ENCODE measurements around the gene PRIM2.
"Not testable (repeated sequence)": the region's sequence is repeated elsewhere in the genome, so short reads cannot be mapped to it uniquely, and the experiment has no call there.

The PRIM2 gene

DNA sequence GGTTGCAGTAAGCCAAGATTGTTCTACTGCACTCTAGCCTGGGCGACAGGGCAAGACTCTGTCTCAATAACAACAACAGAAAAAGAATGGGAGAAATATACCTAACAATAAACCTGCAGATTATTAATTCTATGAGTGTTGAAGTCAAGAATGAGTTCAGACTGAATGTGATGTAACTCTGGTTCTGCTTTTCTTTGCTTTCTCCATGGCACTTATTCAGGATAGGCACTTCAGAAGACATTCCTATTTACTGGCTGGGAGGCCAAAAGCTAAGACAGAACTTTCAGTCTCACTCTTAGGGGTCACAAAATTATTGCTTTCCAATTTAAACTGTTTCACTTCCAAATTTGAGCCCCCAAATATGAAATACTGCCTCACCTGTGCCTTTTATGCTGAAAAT, 15.7 kb upstream of the PRIM2 start:
- Mint-ChIP-seq H3K9me3 (no peaks in the 10 kb centered on the region), H3K27ac (no peak overlapping the region), H3K27me3 (peaks cover 8% of the 10 kb centered on the region), H3K36me3 (ENCODE audit: low read depth) (no peaks in the 10 kb centered on the region), H3K4me3 (no peak overlapping the region), H3K4me1 (ENCODE audit: low read depth) (no peaks in the 10 kb centered on the region)
- DNase-seq = no peak

DNA sequence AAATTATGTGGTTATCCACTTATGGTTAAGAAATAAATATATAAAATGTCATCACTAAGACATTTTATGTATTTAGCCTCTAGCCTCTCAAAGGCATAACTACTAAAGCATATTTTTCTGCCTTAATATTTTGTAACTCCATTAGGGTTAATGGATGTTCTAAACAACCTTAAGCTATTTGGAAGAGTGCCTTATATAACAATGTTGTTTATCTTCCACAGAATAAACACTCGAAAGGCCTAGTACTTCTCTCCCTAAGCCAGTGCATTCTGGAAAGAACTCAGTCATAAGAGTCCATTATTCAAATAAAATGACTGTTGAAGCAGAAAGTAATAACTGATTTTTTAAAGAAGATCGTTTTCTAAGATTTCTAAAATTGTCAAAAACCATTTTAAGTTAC, 15.0 kb upstream of the PRIM2 start:
- DNase-seq = no peak
- no peak overlapping the region for H3K27ac Mint-ChIP-seq
- H3K4me1 Mint-ChIP-seq (ENCODE audit: low read depth) = no peaks in the 10 kb centered on the region
- H3K36me3 Mint-ChIP-seq (ENCODE audit: low read depth) = no peaks in the 10 kb centered on the region
- no peak overlapping the region for H3K4me3 Mint-ChIP-seq
- no peaks in the 10 kb centered on the region for H3K9me3 Mint-ChIP-seq
- peaks cover 10% of the 10 kb centered on the region for H3K27me3 Mint-ChIP-seq

DNA sequence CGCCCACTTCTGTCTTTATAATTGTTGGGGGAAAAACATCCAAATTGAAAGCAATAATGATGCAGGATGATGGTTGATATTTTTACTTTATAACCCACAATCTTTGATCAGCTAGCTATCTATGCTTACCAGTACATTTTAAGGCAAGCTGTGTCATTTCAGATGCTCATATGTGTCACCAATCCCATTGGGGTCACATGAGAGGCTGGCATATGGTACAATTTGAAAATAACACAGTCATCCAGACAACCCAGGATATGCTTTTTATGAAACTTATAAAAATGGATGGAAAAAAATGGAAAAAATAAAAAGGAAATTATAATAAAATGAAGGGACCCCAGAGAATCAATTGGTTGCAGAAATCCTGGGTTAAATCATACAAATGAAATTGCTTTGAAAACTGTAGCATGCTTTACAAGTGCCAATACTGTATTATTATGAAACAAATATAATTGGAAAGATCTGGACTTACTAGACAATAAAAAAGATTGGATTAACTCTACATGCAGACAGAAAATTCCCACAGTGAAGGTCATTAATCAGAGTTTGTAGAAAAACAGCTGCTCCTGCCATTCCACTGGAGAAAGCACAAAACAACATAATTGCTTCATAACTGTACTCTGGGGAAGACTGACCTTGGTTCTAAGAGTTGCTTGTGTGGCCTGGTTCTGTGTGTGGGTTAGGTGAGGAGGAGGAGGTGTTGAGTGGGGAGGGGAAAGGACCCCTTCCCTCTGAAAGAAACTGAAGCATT, 13.3 kb upstream of the PRIM2 start:
- no peak overlapping the region for H3K4me3 Mint-ChIP-seq
- H3K27me3 Mint-ChIP-seq = peaks cover 16% of the 10 kb centered on the region
- no peaks in the 10 kb centered on the region for H3K4me1 Mint-ChIP-seq (ENCODE audit: low read depth)
- no peak for DNase-seq
- H3K9me3 Mint-ChIP-seq = no peaks in the 10 kb centered on the region
- H3K36me3 Mint-ChIP-seq (ENCODE audit: low read depth) = no peaks in the 10 kb centered on the region
- no peak overlapping the region for H3K27ac Mint-ChIP-seq

DNA sequence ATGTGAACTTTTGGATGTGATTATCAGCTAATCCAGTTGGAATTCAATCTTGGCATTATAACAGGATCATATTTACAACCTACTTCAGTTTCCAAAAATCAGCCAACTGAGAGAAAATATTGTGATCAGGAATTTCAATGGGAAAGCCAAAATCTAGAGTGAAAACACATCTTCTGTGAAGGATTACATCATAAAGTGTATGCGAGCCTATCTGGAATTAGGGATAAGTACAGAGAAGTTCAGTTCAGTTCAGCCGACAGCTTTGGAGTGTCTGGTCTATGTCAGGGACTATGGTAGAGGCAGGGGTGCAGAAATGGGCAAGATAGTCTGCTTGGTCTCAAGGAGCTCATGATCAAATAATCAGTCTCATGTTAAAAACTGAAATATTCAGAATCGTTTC, 12.3 kb upstream of the PRIM2 start:
- Mint-ChIP-seq H3K27ac (no peak overlapping the region), H3K4me3 (no peak overlapping the region), H3K9me3 (no peaks in the 10 kb centered on the region), H3K27me3 (peaks cover 19% of the 10 kb centered on the region), H3K4me1 (ENCODE audit: low read depth) (no peaks in the 10 kb centered on the region), H3K36me3 (ENCODE audit: low read depth) (no peaks in the 10 kb centered on the region)
- no peak for DNase-seq

DNA sequence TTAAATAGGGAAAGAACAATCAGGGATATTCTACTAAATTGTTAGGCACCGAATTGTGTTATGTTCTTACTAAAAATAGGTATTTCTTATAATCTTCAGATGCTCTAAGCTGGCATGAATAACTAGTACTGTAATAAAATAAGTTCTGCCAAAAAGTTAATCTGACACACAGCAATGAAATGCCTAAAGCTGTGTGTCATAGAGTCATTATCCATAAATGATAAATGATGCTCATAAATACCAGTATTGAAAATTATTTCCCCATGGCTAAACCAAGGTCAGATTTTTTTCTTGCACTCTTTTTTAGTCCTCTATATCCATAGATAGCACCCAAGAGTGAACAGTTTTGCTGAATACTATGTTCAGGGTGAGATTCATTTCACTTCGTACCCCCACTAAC, 11.7 kb upstream of the PRIM2 start:
- DNase-seq = no peak
- Mint-ChIP-seq H3K27me3 (peaks cover 22% of the 10 kb centered on the region), H3K9me3 (no peaks in the 10 kb centered on the region), H3K27ac (no peak overlapping the region), H3K36me3 (ENCODE audit: low read depth) (no peaks in the 10 kb centered on the region), H3K4me1 (ENCODE audit: low read depth) (no peaks in the 10 kb centered on the region), H3K4me3 (no peak overlapping the region)

DNA sequence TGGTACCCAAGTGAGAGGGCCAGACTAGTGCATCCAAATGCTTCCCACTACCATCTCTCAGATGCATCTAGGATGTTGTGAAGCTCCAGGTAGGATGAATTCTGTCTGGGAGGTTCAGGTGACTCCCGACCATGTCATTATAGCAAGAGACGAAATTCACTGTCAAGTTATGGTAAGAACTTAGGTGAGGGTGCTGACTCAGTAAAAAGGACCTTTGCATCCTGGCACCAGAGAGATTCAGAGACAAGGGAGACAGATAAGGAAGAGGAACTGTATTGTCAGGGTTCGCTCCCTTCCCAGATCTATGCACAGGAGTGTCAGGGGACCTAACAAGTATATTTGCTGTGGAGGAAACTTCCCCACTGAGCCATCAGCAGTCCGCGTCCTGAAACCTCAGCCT, 11.2 kb upstream of the PRIM2 start:
- Mint-ChIP-seq H3K36me3 (ENCODE audit: low read depth) (no peaks in the 10 kb centered on the region), H3K9me3 (no peaks in the 10 kb centered on the region), H3K27ac (no peak overlapping the region), H3K4me3 (no peak overlapping the region), H3K27me3 (peaks cover 22% of the 10 kb centered on the region), H3K4me1 (ENCODE audit: low read depth) (no peaks in the 10 kb centered on the region)
- no peak for DNase-seq

DNA sequence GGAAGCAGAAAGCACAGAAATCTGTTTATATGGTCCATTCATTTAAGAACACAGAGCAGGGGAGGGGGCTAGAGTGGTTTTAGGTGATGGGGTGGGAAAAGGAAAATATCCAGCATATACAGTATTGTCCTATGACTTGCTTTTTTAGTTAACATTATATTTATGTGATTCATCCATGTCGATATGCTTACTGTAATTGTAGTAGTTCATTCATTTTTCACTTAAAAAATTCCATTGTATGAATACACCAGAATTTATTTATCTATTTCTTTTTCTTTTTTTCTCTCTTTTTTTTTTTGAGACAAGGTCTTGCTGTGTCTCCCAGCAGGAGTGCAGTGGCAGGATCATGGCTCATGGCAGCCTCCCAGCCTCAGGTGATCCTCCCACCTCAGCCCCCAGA, 9.6 kb upstream of the PRIM2 start:
- no peaks in the 10 kb centered on the region for H3K4me1 Mint-ChIP-seq (ENCODE audit: low read depth)
- H3K36me3 Mint-ChIP-seq (ENCODE audit: low read depth) = no peaks in the 10 kb centered on the region
- no peak for DNase-seq
- no peak overlapping the region for H3K4me3 Mint-ChIP-seq
- H3K27ac Mint-ChIP-seq = no peak overlapping the region
- peaks cover 22% of the 10 kb centered on the region for H3K27me3 Mint-ChIP-seq
- H3K9me3 Mint-ChIP-seq = no peaks in the 10 kb centered on the region

DNA sequence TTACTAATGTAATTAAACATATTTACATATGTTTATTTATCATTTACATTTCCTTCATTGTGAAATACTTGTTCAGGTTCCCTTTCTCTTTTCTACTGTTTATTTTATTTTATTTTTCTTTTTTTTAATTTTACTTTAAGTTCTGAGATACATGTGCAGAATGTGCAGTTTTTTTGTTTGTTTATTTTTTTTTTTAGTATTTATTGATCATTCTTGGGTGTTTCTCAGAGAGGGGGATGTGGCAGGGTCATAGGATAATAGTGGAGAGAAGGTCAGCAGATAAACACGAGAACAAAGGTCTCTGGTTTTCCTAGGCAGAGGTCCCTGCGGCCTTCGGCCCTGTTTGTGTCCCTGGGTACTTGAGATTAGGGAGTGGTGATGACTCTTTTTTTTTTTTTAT, 8.7 kb upstream of the PRIM2 start:
- H3K4me1 Mint-ChIP-seq (ENCODE audit: low read depth); H3K9me3 Mint-ChIP-seq; H3K4me3 Mint-ChIP-seq; DNase-seq; H3K27ac Mint-ChIP-seq; H3K36me3 Mint-ChIP-seq (ENCODE audit: low read depth): not testable (repeated sequence)
- H3K27me3 Mint-ChIP-seq = peaks cover 22% of the 10 kb centered on the region

DNA sequence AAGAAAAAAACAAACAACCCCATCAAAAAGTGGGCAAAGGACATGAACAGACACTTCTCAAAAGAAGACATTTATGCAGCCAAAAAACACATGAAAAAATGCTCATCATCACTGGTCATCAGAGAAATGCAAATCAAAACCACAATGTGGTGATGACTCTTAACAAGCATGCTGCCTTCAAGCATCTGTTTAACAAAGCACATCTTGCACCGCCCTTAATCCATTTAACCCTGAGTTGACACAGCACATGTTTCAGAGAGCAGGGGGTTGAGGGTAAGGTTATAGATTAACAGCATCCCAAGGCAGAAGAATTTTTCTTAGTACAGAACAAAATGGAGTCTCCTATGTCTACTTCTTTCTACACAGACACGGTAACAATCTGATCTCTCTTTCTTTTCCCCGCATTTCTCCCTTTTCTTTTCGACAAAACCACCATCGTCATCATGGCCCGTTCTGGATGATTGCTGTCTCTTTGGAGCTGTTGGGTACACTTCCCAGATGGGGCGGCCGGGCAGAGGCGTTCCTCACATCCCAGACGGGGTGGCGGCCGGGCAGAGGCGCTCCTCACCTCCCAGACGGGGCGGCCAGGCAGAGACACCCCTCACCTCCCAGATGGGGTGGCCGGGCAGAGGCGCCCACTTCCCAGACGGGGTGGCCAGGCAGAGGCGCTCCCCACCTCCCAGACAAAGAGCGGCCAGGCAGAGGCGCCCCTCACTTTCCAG, 7.2 kb upstream of the PRIM2 start:
- not testable (repeated sequence) for H3K36me3 Mint-ChIP-seq (ENCODE audit: low read depth); DNase-seq; H3K4me3 Mint-ChIP-seq; H3K27ac Mint-ChIP-seq; H3K9me3 Mint-ChIP-seq; H3K4me1 Mint-ChIP-seq (ENCODE audit: low read depth)
- peaks cover 20% of the 10 kb centered on the region for H3K27me3 Mint-ChIP-seq

DNA sequence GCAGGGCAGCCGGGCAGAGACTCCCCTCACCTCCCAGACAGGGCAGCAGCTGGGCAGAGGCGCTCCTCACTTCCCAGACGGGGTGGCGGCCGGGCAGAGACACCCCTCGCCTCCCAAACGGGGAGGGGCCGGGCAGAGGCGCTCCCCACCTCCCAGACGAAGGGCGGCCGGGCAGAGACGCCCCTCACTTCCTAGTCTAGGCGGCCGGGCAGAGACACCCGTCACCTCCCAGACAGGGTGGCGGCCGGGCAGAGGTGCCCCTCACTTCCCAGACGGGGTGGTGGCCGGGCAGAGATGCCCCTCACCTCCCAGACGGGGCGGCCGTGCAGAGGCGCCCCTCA, 6.6 kb upstream of the PRIM2 start:
- Mint-ChIP-seq H3K4me1 (ENCODE audit: low read depth) (peaks cover 5% of the 10 kb centered on the region), H3K4me3 (no peak overlapping the region), H3K27ac (no peak overlapping the region), H3K9me3 (no peaks in the 10 kb centered on the region), H3K27me3 (peaks cover 17% of the 10 kb centered on the region), H3K36me3 (ENCODE audit: low read depth) (no peaks in the 10 kb centered on the region)
- no peak for DNase-seq

DNA sequence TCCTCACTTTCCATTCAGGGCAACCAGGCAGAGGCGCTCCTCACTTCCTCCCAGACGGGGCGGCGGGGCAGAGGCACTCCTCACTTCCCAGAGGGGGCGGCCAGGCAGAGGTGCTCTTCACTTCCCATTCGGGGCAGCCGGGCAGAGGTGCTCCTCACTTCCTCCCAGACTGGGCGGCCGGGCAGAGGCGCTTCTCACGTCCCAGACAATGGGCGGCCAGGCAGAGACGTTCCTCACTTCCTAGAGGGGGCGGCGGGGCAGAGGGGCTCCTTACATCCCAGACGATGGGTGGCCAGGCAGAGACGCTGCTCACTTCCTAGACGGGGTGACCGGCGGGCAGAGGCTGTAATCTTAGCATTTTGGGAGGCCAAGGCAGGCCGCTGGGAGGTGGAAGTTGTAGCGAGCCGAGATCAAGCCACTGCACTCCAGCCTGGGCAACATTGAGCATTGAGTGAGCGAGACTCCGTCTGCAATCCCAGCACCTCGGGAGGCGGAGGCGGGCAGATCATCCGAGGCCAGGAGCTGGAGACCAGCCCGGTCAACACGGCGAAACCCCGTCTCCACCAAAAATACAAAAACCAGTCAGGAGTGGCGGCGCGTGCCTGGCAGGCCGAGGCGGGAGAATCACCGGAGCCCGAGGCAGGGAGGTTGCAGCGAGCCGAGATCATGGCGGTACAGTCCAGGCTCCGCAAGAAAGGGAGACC, 6.0 kb upstream of the PRIM2 start:
- H3K36me3 Mint-ChIP-seq (ENCODE audit: low read depth); H3K9me3 Mint-ChIP-seq; H3K4me1 Mint-ChIP-seq (ENCODE audit: low read depth); DNase-seq; H3K4me3 Mint-ChIP-seq; H3K27ac Mint-ChIP-seq: not testable (repeated sequence)
- H3K27me3 Mint-ChIP-seq = peaks cover 15% of the 10 kb centered on the region

DNA sequence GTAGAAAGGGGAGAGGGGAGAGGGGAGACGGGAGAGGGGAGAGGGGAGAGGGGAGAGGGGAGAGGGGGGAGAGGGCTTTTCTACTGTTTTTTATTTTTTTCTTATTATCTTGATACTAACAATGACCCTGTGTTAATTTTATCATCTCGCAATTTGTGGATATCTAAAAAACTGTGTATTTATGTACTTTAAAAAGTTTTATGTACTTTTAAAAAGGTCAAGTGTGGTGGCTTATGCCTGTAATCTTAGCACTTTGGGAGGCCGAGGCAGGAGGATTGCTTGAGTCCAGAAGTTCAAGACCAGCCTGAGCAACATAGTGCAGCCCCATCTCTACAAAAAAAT, 5.5 kb upstream of the PRIM2 start:
- DNase-seq = no peak
- Mint-ChIP-seq H3K4me3 (no peak overlapping the region), H3K27ac (no peak overlapping the region), H3K36me3 (ENCODE audit: low read depth) (no peaks in the 10 kb centered on the region), H3K9me3 (no peaks in the 10 kb centered on the region), H3K4me1 (ENCODE audit: low read depth) (peaks cover 9% of the 10 kb centered on the region), H3K27me3 (peaks cover 15% of the 10 kb centered on the region)

DNA sequence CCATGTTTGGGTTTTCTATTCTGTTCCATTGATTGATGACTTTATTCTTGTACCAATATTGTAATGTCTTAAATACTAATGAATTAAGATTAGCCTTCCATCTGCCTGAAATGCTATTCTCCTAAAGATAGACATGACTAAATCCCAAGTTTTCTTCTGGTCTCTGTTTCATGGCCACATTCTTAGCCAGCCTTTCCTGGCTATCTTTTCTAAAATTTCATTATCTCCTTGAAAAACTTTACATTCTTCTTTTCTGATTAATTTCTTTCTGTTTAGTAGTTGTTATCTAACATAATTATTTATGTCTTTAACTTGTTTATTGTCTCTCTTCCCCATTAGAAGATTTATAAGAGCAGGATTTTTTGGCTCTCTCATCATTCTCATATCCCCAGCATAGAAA, 4.4 kb upstream of the PRIM2 start:
- Mint-ChIP-seq H3K27me3 (peaks cover 9% of the 10 kb centered on the region), H3K4me3 (no peak overlapping the region), H3K36me3 (ENCODE audit: low read depth) (peaks cover 8% of the 10 kb centered on the region), H3K4me1 (ENCODE audit: low read depth) (peaks cover 17% of the 10 kb centered on the region), H3K27ac (no peak overlapping the region), H3K9me3 (no peaks in the 10 kb centered on the region)
- DNase-seq = no peak

DNA sequence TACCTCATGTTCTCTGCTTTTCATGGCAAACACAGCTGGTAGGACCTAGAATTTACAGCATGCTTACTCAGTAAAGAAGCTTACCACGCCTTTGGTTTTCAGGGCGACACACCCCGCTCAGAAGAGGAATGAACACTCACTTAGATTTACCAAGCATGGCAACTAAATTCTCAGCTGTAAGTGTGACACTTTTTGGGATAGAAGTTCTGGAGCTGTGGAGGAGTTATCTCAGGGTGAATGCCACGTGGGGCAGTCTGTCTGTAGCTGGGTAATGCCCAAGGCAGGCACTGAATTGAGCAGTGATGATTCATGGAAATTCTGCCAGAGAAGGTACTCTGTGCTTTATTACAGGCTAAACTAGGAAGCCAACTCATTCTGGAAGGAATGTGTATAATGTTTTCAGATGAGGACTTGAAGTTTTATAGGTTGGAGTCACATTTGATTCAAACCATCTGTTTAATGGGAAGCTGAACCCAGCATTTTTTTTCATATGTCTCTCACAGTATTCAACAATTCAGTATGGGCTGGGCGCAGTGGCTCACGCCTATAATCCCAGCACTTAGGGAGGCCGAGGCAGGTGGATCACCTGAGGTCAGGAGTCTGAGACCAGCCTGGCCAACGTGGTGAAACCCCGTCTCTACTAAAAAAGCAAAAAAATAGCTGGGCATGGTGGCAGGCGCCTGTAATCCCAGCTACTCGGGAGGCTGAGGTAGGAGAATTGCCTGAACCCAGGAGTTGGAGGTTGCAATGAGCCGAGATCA, 3.5 kb upstream of the PRIM2 start:
- H3K36me3 Mint-ChIP-seq (ENCODE audit: low read depth) = peaks cover 16% of the 10 kb centered on the region
- H3K9me3 Mint-ChIP-seq = no peaks in the 10 kb centered on the region
- no peak for DNase-seq
- peaks cover 7% of the 10 kb centered on the region for H3K27me3 Mint-ChIP-seq
- no peak overlapping the region for H3K27ac Mint-ChIP-seq
- peaks cover 24% of the 10 kb centered on the region for H3K4me1 Mint-ChIP-seq (ENCODE audit: low read depth)
- H3K4me3 Mint-ChIP-seq = no peak overlapping the region

DNA sequence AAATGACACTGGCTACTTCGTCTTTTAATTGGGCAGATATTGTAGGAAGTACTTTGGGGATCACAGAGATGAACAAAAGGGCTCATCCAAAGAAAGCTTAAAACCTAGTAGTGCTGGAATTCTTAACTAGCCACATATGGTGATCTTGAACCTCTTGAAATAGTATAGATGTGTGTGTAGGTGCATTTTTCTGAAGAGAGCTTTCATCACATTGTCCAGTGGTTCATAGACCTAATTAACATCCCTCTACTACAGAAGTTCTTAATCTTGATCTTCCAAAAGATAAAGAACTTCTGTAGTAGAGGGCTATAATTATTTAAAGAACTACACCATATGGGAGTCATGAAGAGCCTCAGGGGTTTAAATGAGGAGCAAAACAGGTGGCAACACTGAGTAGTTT, 2.3 kb upstream of the PRIM2 start:
- Mint-ChIP-seq H3K9me3 (no peaks in the 10 kb centered on the region), H3K27ac (no peak overlapping the region), H3K4me1 (ENCODE audit: low read depth) (peaks cover 36% of the 10 kb centered on the region), H3K4me3 (no peak overlapping the region), H3K36me3 (ENCODE audit: low read depth) (peaks cover 28% of the 10 kb centered on the region), H3K27me3 (peaks cover 4% of the 10 kb centered on the region)
- DNase-seq = no peak

Measured in activated T-cell treated with anti-CD3 and anti-CD28 coated beads, Interleukin-2, amount 50 U/mL, for 24 hours (primary cell).